HG02840 (cell line): ENCODE measurements around the gene FAM136A.
"Not testable (repeated sequence)": the region's sequence is repeated elsewhere in the genome, so short reads cannot be mapped to it uniquely, and the experiment has no call there.

Source experiments
- ATAC-seq: cut with Tn5 transposase; IDR thresholded peaks from one replicate; pipeline ENCODE4 v1.9.1; 2021; ENCODE audit warnings: mild to moderate bottlenecking, moderate library complexity, moderate number of reproducible peaks; ENCODE audit not compliant: unreplicated experiment, low FRiP score

Gene FAM136A

DNA sequence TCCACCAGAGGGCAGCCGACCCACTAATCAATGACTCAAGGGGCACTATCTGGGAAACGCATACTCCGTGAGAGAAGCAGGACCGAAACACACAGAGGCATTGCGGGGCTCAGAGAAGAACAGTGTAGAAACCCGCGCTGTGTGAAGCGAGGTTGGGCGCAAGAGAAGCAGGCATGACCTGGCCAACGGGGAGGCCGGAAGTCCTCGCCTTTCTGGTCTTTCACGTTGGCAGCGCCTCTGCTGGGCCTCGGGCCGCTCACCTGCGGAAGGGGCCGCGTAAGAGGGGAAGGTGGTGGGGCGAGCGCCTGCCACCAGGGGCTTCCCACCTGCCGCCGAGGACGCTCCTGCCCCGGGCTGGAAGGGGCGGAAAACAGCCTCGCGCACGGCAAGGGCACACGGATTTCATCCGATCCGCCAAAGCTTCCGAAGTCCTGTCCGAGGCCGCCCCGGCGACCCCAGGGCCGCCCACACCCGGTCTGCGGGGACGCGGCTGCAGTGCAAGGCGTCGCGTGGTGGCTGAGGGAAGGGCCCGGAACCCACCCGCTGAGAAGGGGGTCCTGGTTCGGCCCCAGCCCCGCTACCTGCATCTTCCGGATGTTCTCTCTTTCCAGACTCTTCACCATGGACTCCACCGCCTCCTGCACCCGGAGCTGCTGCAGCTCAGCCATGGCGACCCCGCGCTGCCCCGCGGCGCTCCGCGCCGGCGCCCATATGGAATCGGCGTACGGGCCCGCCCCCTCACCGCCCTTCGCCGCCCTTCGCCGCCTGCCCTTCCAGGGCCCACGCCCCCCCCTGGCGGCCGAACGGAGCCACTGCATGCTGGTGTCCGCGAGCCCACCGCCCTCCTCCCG lies at the start of gene FAM136A:
Gene FAM136A (minus strand): TSS at position 724 of the 851 bp plus-strand sequence. CDS start 56 bp downstream, at position 668.
- peak; percentile 66 for ATAC-seq

DNA sequence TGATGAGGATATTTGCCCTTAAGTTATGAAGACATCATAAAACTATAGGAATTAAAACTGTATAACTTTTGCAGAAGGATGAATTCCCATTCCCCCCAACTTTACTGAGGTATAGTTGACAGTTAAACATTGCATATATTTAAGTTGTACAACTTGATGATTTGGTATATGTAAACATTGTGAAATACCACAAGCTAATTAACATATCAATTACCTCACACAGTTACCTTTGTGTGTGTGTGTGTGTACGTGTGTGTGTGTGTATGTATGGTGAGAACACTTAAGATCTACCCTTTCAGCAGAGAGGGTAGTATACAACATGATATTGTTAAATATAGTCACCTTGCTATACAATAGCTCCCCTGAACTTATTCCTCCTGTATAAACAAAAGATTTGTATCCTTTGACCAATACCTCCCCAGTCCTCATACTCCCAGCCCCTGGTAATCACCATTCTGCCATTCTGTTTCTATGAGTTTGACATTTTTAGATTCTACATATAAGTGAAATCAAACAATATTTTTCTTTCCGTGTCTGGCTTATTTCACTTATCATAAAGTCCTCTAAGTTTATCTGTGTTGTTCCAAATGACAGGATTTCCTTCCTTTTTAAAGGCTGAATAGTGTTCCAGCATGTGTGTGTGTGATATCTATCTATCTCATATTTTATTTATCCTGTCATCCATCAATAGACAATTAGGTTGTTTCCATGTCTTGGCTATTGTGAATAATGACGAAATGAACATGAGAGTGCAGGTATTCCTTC lies 48.2 kb upstream of the FAM136A start:
- ATAC-seq, result no peak

DNA sequence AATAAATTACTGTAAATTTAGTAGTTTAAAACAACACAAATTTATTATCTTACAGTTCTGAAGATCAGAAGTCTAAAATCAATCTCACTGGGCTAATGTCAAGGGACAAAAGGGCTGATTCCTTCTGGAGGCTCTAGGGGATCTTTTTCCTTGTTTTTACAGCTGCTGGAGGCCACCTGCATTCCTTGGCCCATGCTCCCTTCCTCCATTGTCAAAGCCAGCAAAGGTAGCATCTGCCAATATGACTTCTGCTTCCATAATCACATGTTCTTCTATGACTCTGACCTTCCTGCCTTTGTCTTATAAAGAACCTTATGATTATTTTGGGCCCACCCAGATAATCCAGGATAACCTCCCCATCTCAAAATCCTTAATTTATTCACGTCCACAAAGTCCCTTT lies 46.0 kb upstream of the FAM136A start:
- no peak for ATAC-seq

DNA sequence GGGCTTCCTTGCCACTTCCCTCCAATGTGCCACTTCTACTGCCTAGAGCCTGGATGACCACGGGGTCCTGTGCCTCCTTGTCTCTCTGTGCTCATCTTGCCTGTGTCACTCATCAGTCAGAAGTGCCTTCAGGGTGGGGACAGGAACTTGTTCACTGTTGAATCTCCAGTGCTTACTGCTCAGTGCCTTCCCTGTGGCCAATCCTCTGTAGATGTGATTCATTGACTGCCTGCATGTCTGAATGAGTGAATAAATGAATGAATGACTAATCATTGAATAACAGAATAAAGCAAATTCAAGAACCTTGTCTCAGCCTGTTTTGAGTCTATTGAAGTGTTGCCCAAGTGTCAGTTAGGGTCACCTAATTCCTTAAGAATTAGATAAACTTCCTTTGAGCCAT lies 42.3 kb upstream of the FAM136A start:
- no peak for ATAC-seq

DNA sequence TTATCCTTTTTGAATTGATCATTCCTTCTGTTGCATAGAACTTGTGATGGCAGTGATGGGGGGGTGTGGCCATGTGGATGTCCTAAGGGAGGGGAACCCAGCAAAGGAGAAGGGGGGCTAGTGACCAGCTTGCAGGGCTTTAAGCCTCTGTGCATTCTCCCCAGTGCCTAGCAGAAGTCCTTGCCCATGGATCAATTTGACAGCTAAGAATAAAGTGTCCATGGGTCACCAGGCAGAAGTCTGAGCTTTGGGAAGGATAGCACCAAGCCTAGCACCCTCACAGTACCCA lies 39.6 kb upstream of the FAM136A start:
- no peak for ATAC-seq

DNA sequence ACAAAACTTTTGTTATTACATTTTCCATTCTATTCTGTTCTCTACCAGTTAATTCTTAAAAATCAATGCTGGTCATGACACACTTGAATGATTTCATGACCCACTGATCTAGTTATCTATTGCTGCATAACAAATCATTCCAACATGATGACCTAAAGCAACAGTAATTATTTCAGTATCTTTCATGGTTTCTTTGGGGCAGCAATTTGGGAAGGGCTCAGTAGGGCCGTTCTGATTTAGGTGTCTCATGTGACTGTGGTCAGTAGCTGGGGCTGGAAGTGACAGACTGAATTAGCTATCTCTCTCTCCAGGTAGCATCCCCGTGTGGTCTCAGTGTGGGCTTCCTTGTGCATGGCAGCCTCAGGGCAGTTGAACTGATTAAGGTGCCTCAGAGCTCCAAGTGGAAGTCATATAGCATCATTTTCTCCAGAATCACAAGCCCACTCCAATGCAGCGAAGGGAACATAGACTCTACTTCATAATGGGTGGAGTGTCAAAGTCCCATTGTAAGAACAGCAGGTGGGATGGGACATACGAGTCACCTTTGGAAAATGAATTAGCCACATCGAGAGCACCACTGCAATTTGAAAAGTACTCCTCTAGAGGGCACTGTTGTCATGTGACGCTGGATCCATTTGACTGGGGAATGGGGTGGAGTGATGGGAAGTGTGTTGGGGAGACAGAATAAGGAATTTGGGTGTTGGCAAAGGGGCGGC lies 39.1 kb upstream of the FAM136A start:
- ATAC-seq, result no peak

DNA sequence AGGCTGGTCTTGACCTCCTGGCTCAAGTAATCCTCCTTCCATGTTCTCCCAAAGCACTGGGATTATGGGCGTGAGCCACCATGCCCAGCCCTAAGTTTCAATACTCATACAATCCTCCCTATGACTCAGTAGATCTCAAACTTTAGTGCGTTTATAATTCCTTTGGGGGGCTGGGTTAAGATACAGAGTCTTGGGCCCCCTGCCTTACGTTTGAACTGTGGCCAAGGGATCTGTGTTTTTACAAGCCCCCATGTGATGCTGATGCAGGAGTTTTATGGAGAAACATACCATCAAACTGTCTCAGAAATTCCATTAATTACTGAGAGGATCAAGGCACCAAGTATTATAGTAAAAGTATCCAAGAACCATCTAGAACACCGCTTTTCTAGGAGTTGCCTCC lies 38.2 kb upstream of the FAM136A start:
- ATAC-seq, result no peak

DNA sequence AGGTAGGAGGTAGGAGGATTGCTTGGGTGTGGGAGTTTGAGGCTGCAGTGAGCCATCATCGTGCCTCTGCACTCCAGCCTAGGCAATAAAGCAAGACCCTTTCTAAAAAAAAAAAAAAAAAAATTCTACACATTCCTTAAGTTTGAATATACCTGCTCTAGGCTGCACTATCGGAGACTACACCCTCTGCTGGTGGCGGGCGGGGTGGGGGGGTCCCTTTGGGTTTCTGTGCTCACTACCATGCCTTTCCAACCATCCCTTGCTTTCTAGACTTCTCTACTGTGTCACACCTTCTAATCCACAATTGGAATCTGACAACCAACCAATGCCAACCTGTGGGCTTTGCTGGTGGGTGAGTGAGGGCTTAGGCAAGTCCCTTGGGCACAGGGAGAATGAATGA lies 34.7 kb upstream of the FAM136A start:
- no peak for ATAC-seq

DNA sequence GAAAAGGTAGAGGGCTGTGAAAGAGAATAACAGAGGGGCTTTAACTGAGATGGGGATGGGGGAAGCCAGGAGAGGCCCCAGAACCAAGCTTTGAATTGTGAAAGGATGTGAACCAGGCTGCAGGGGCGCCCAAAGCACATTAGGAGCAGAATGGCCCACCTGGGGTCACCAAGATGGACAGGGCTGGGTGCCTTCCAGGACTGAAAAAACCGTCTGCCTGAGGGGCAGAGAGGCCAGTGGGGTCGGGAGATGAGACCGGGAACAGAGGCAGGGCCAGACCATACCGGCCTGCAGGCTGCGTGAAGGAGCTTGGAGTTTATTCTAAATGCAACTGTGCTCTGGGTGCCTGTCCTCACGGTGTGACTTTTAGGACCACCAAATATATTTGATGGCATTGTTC lies 29.1 kb upstream of the FAM136A start:
- ATAC-seq, result no peak

DNA sequence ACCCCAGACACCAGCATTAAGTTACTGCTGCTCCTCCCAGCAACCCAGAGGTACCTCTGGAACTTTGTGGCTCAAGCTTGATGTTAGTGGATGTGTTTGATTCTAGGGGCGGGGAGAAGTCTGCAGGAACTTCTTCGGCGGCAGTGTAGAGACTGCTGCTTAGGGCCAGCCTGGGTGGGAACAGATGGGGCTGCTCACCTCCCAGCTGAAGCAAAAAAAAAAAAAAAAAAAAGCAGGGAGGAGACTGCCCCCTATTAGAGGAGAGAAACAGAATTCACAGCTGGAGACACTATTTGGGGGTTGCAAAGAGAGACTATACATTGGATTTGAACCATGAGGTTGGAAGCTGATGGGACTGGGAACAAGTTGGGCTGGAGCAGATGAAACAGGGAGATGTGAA lies 28.6 kb upstream of the FAM136A start:
- ATAC-seq, result no peak

DNA sequence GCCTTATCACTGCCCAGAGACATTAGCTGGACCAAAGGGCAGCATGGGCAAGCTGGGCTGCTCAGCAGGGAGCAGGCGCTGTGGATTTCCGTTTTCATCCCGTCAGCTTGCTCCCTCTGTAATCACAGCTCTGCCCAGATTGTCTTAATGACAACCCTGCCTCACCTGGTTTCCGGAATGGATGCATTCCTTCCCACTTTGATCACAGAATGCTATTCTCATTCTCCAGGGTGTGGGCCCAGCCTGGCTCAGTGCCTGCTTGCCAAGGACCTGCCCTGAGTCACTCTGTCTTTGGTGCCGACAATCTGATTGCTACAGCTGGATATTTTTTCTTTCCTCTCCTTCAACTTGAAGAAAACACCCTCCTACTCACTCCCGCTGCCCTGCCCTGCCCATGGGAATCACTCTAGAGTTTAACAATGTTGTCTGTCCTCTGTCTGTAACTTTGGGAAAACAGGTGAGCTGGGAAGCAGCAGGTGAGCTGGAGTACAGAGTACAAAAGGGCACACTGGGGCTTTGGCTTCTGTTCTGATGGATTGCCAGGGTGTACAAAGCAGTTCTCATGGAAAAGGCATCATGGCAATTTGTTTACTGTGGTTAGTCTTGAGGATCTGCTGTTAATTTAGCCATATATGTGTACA lies 27.2 kb upstream of the FAM136A start:
- ATAC-seq, result no peak

DNA sequence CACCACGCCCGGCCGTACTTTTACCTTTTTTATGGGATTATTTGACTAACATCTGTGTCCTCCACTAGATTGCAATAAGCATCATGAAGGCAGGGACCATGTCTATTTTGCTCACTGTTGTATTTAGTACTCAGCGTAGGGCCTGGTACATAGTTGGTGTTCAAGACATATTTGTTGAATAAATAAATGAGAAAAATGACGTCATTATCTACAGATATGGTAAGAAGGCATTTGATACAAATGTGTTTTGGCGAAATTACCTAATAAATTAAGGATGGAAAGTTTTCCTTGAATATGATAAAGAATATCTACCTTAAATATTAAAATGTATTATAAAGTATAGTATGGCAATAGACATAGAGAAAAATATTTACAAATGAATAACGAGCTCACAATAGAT lies 24.0 kb upstream of the FAM136A start:
- ATAC-seq, result no peak

DNA sequence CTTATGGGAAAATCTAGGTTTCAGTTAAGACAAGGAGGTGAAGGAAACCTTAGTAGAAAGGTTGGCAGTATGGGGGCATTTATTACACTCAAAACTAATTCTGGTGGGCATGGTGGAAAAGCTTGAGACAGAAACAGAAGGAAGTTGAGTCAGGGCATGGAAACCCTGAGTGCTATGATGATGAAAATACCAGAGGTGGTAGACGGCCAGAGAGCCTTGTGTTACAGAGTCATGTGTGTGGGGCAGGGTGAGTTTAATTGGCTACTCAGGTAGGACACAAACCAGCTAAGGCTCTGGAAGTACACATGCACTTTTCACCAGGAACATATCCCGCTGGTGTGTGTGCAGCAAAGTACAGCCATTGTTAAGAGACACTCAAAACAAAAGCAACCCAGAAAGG lies 20.7 kb upstream of the FAM136A start:
- ATAC-seq, result no peak

DNA sequence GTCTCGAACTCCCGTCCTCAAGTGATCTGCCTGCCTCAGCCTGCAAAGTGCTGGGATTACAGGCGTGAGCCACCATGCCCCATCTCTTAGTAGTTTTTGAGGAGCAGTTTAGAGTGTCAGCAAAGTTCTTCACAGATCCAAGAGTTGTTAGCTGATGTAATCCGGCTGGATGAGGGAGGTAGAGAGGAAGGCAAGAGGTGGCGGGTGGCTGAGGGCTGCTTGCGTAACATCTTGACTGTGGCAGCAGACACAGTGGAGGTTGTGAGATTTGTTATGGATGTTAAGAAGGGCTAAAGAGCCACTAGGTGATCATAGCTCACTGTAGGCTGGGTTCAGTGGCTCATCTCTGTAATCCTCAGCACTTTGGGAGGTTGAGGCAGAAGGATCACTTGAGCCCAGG lies 19.5 kb upstream of the FAM136A start:
- no peak for ATAC-seq

DNA sequence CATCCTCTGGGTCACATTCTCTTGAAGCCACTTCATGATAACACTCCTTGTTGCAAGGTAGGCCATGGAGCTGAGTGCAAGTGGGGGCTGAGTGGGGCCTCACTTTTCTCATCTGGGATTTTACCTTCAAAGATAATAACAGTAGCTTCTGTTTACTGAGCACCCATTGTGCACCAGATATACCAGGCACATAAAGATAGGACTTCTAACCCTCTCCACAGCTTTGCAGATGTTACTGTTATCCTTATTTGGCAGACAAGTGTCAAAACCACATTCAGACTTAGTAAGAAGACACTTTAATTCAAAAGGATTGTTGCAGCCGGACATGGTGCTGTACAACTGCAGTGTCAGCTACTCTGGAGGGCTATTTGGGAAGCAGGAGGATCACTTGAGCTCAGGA lies 12.8 kb upstream of the FAM136A start:
- ATAC-seq, result no peak

DNA sequence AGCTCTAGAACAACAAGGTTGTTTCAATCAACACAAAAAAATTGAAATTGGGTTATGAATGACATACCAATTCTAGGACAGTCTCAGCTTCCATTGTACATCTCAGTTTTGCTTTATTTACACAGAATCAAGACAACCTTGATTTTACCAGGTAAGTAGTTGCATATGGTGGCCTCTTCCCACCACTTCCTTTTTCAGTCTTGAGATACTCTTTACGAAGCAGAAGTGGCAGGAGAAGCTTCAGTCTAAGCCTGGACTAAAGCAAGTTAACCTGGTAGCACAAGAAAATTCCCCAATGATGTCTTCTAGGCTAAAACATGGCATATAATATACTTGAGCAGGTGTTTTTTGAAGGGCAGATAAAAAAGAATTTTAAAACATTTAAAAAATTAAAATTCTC lies 10.7 kb upstream of the FAM136A start:
- no peak for ATAC-seq

DNA sequence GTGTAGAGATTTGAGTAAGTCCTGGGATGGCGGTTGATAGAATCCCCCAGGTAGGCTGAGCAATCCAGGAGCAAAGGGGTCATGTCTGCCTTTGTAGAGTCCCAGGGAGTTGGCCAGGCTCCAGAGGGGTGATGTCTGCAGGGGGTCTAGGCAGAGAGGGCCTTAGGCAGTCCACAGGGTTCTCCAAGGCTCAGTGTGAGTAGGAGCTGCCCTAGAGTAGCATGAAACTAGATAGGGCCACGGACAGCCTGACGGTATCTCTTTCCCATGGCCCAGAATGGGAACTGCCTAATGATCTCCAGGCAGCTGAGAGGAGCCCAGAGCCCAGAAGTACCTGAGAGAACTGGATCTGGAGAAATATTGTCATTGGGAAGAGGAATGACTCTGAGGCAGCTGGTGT lies 9.0 kb upstream of the FAM136A start:
- ATAC-seq, result no peak

DNA sequence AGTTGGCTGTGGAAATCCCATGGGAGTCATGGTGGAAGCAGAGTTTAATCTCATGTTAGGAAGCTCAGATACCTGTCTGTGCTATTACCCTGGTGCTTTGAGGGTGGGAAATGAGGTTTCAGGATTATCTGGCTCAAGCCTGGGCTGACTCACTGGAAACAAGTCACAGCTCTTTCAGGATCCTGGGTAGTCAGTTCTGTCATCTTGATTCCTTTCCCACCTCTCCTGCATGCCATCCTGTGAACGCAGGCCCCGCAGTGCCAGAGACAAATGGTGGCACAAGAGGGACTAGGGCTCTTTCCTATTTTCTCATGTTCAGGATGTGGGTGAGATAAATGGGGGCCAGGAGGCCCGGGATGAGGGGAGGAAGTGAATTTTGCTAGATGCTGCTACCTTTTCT lies 3.7 kb upstream of the FAM136A start:
- ATAC-seq, result no peak

DNA sequence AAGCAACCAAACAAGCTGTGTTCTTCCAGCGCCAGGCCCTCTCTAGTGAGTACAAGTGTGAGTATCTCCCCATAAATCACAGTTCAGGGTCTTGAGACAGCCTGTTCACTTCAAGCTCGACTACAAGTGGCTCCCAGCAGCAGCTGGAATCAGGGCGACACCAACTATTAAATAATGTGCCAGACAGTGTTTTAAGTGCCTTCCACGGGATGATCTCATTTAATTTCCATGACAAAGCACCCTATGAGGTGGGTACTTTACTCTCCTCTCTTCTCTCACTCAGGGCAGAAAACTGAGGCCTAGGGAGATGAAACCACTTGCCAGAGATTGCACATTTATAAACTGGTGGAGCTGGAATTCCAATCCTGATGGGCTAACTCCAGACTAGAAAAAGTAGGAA lies 2.6 kb upstream of the FAM136A start:
- no peak for ATAC-seq

DNA sequence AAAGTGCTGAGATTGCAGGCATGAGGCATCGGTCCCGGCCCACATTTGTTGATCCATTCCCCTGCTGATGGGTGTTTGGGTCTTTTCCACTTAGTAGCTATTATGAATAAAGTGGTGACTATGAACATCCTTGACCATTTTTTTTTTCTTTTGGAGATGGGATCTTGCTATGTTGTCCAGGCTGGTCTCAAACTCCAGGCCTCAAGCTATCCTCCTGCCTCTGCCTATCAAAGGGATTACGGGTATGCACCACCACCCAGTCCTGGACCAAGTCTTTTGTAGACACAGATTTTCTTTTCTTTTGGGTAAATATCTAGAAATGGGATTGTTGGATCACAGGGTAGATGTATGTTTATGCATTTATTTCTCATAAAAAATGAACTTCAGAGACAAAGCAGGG lies 1.3 kb upstream of the FAM136A start:
- ATAC-seq, result no peak

DNA sequence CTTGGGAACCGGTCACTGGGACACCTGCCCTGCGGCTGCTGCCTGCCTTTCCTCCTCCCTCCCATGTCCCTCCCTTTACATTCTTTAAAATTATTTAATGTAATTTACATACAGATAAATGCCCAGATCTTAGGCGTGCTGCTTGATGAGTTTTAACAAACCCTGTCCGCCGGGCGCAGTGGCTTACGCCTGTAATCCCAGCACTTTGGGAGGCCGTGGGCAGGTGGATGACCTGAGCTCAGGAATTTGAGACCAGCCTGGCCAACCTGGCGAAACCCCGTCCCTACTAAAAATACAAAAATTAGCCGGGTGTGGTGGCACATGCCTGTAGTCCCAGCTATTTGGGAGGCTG lies 304 bp upstream of the FAM136A start:
- not testable (repeated sequence) for ATAC-seq
